PC-3 (cell line): ENCODE data around the gene PHRF1.

Experiments used
- CTCF ChIP-seq: fragments of 300-600 bp; sonication (generic); conservative IDR thresholded peaks from 2 replicates; pipeline ENCODE4 v1.5.1; 2017; ENCODE audit warnings: antibody characterized with exemption, low read depth, mild to moderate bottlenecking, low read length
- EZH2 ChIP-seq: fragments of 300-600 bp; sonication (generic); IDR thresholded peaks from one replicate; pipeline ENCODE4 v1.6.1; 2017; ENCODE audit warnings: antibody characterized with exemption, mild to moderate bottlenecking, low read length; ENCODE audit not compliant: unreplicated experiment

- TF ChIP-seq EZH2, result no peak
- TF ChIP-seq CTCF, result no peak
Observed at GRCh38 chr11:643366-643765, 67.1 kb downstream of the PHRF1 start.
